Adrenal gland (tissue), 12 donors: ENCODE data around the gene CCZ1. TPM values are rescaled to one million over a fixed set of nuclear protein-coding genes. Genes with fewer than 3 reads are reported as not detected.
"Not testable (repeated sequence)": the region's sequence is repeated elsewhere in the genome, so short reads cannot be mapped to it uniquely, and the experiment has no call there.

Source experiments
- DNase-seq, 7 donors: peaks; one replicate each; pipeline ENCODE4 v3.0.0-alpha.2; 2019 to 2020
- H3K27ac ChIP-seq, 5 donors: fragments of 200-600 bp; sonication (generic) in 4 of 5; 1 replicate in 3 of 5; 2 replicates in 2 of 5; pipeline versions ENCODE4 v1.5.1 to v1.8.0; 2016 to 2020; ENCODE audit warnings: mild to moderate bottlenecking in 1 of 5
- H3K27me3 ChIP-seq: fragments of 200-600 bp; 2 replicates; pipeline ENCODE4 v1.8.0; 2021
- H3K36me3 ChIP-seq, 2 donors: fragments of 200-600 bp; replicated peaks in 1 of 2; 1 replicate in 1 of 2; 2 replicates in 1 of 2; pipeline versions ENCODE4 v1.5.1 to v1.8.0; 2018 to 2022
- H3K4me1 ChIP-seq, 2 donors: fragments of 200-600 bp; replicated peaks in 1 of 2; 1 replicate in 1 of 2; 2 replicates in 1 of 2; pipeline versions ENCODE4 v1.5.1 to v1.8.0; 2018 to 2021
- H3K4me3 ChIP-seq, 4 donors: fragments of 200-600 bp; sonication (generic) in 3 of 4; one replicate each; pipeline ENCODE4 v1.5.1; 2016 to 2018
- H3K9me3 ChIP-seq, 3 donors: fragments of 200-600 bp; sonication (generic) in 1 of 3; replicated peaks in 1 of 3; 1 replicate in 2 of 3; 2 replicates in 1 of 3; pipeline versions ENCODE4 v1.5.1 to v1.8.0; 2016 to 2021
- CTCF ChIP-seq, 6 experiments: fragments of 450-650 bp in 4 of 6; fragments of 200-600 bp in 2 of 6; sonication (generic) in 1 of 6; IDR thresholded peaks; 1 replicate in 5 of 6; 2 replicates in 1 of 6; pipeline versions ENCODE4 v1.5.1 to v1.8.0; 2016 to 2021; ENCODE audit warnings: antibody characterized with exemption in 6 of 6, mild to moderate bottlenecking in 2 of 6, moderate library complexity in 1 of 6
- POLR2A ChIP-seq, 2 donors: fragments of 450-650 bp; IDR thresholded peaks; one replicate each; pipeline ENCODE4 v1.6.1; 2017; ENCODE audit warnings: antibody characterized with exemption in 2 of 2, mild to moderate bottlenecking in 2 of 2, moderate library complexity in 1 of 2
- WGBS, 4 donors: extraction: QIAGEN DNeasy Blood & Tissue Kit in 2 of 4; methylation state at CpG; one replicate each; pipeline versions ENCODE4 v1.1.5 to v1.1.7; 2013 to 2017; 5-methylcytosine and 5-hydroxymethylcytosine counted together
- intact Hi-C, 2 donors: fragments of 100-400 bp; cut with DNase I; formaldehyde crosslinking; loops; one replicate each; pipeline versions ENCODE4 v1.14.1 to v1.15.0; 2022 to 2023
- polyA plus RNA-seq, 3 donors: library from polyadenylated mRNA; stranded (reverse); fragments of 200-250 nt in 2 of 3; fragments of 350-450 nt in 1 of 3; fragmentation: Illumina TruSeq in 1 of 3; extraction: RNeasy Lipid Tissue Mini Kit (QIAGEN cat#74804) in 1 of 3; gene quantifications; one replicate each; pipeline ENCODE4 v1.2.3, GENCODE V29; 2013 to 2014
- total RNA-seq, 9 donors: library from RNA; depleted of rRNA in 4 of 9; stranded (reverse); fragments of >200 nt in 4 of 9; fragments of 120-200 nt in 1 of 9; fragmentation: NEBNext Ultra II Directional in 1 of 9; extraction: Animal tissue kit (Norgen Biotek cat#: 25700) in 1 of 9; gene quantifications; one replicate each; pipeline versions ENCODE4 v1.1.0 to v1.2.4, GENCODE V29; 2013 to 2023
- donor health status: healthy with polysubstance abuse.
- donor health status: Bipolar disorder and iron deficiency.
- donor health status: DM: yes; HTN: yes; CAD: no.
- donor health status: DM: no; HTN: no; CAD: no.
- donor health status: DM: no; HTN: no; CAD: no.
- donor health status: DM: yes; HTN: yes; CAD: no.

The CCZ1 gene
- total and polyA plus RNA-seq, 12 donors = 49.2 to 140 (median 90.9) TPM

- Histone ChIP-seq H3K4me3 (no peak overlapping the region), H3K27me3 (no peaks in the 10 kb centered on the region), H3K36me3 (no peaks in the 10 kb centered on the region), H3K4me1 (no peaks in the 10 kb centered on the region), H3K9me3 (no peaks in the 10 kb centered on the region), H3K27ac (no peak overlapping the region)
- no peak for DNase-seq
- WGBS, 4 donors = 59 to 74% (median 64%) methylated on average over 7 of the region's 7 CpGs
- intact Hi-C loops = no loop called here
- TF ChIP-seq POLR2A (IDR thresholded peaks at IDR 0.05) (no peak), CTCF (IDR thresholded peaks at IDR 0.05) (no peak)
Observed at GRCh38 chr7:5872326-5872725, 26.2 kb upstream of the CCZ1 start.

- H3K9me3 ChIP-seq, DNase-seq, intact Hi-C loops, H3K27ac ChIP-seq, H3K27me3 ChIP-seq, H3K36me3 ChIP-seq, H3K4me3 ChIP-seq, H3K4me1 ChIP-seq: not testable (repeated sequence)
- 73 to 76% (median 74%) methylated on average over 3 of the region's 3 CpGs for WGBS, 4 donors
Observed at GRCh38 chr7:5879591-5879990, 18.9 kb upstream of the CCZ1 start.

- H3K27ac ChIP-seq, intact Hi-C loops, DNase-seq, H3K4me1 ChIP-seq, H3K36me3 ChIP-seq, H3K4me3 ChIP-seq, H3K9me3 ChIP-seq, H3K27me3 ChIP-seq: not testable (repeated sequence)
- WGBS, 4 donors = 78 to 84% (median 81%) methylated on average over 6 of the region's 6 CpGs
Observed at GRCh38 chr7:5880106-5880505, 18.4 kb upstream of the CCZ1 start.

- 90 to 94% (median 92%) methylated on average over 4 to 5 of the region's 5 CpGs for WGBS, 4 donors
- not testable (repeated sequence) for H3K9me3 ChIP-seq
Observed at GRCh38 chr7:5884431-5884830, 14.1 kb upstream of the CCZ1 start.

GRCh38 chr7:5888021-5888420, 10.5 kb upstream of the CCZ1 start:
- intact Hi-C loops, H3K9me3 ChIP-seq, H3K4me3 ChIP-seq, H3K27ac ChIP-seq, H3K4me1 ChIP-seq, H3K36me3 ChIP-seq, H3K27me3 ChIP-seq: not testable (repeated sequence)
- peak in 1 of 7 donors; percentile 25 for DNase-seq
- WGBS, 4 donors = 79 to 89% (median 80%) methylated on average over 5 of the region's 5 CpGs

More at GRCh38 chr7:5884431-5884830, 14.1 kb upstream of the CCZ1 start:
- H3K4me3 ChIP-seq, DNase-seq, intact Hi-C loops, H3K27ac ChIP-seq, H3K27me3 ChIP-seq, H3K4me1 ChIP-seq, H3K36me3 ChIP-seq: not testable (repeated sequence)

GRCh38 chr7:5890244-5890643, 8.3 kb upstream of the CCZ1 start:
- H3K9me3 ChIP-seq, H3K27me3 ChIP-seq, H3K36me3 ChIP-seq, H3K27ac ChIP-seq, H3K4me1 ChIP-seq, DNase-seq, intact Hi-C loops, H3K4me3 ChIP-seq: not testable (repeated sequence)
- WGBS, 4 donors = 75 to 88% (median 87%) methylated on average over 2 of the region's 2 CpGs

GRCh38 chr7:5892498-5892897, 6.0 kb upstream of the CCZ1 start:
- H3K9me3 ChIP-seq = no peaks in the 10 kb centered on the region
- WGBS, 4 donors = 88 to 94% (median 93%) methylated on average over 7 to 9 of the region's 9 CpGs
- H3K36me3 ChIP-seq = no peaks in the 10 kb centered on the region
- intact Hi-C loops = no loop called here
- DNase-seq = peak in 1 of 7 donors; percentile 28
- H3K27ac ChIP-seq = no peak overlapping the region
- H3K4me1 ChIP-seq = no peaks in the 10 kb centered on the region
- no peaks in the 10 kb centered on the region for H3K27me3 ChIP-seq
- TF ChIP-seq CTCF (IDR thresholded peaks at IDR 0.05) = no peak
- no peak for TF ChIP-seq POLR2A (IDR thresholded peaks at IDR 0.05)
- no peak overlapping the region for H3K4me3 ChIP-seq

- H3K27me3 ChIP-seq, H3K4me3 ChIP-seq, H3K27ac ChIP-seq, H3K9me3 ChIP-seq, H3K4me1 ChIP-seq, DNase-seq, H3K36me3 ChIP-seq, intact Hi-C loops: not testable (repeated sequence)
- 51 to 66% (median 58%) methylated on average over 6 to 10 of the region's 13 CpGs for WGBS, 4 donors
Observed at GRCh38 chr7:5897369-5897919, 1.1 kb upstream of the CCZ1 start.

GRCh38 chr7:5903002-5903401, 4.5 kb downstream of the CCZ1 start:
- H3K9me3 ChIP-seq, H3K4me1 ChIP-seq, H3K36me3 ChIP-seq, H3K27ac ChIP-seq, DNase-seq, H3K27me3 ChIP-seq, H3K4me3 ChIP-seq, intact Hi-C loops: not testable (repeated sequence)
- 75 to 89% (median 79%) methylated on average over 1 to 6 of the region's 6 CpGs for WGBS, 4 donors

- DNase-seq, H3K27me3 ChIP-seq, H3K4me3 ChIP-seq, intact Hi-C loops, H3K4me1 ChIP-seq, H3K27ac ChIP-seq, H3K9me3 ChIP-seq: not testable (repeated sequence)
- 90 to 96% (median 93%) methylated on average over 5 of the region's 5 CpGs for WGBS, 4 donors
- peaks cover 0 to 14% of the 10 kb centered on the region in 2 donors for H3K36me3 ChIP-seq
Observed at GRCh38 chr7:5904726-5905125, 6.2 kb downstream of the CCZ1 start.
